Measurements from ENCODE around the gene CCT4.

Gene CCT4

DNA sequence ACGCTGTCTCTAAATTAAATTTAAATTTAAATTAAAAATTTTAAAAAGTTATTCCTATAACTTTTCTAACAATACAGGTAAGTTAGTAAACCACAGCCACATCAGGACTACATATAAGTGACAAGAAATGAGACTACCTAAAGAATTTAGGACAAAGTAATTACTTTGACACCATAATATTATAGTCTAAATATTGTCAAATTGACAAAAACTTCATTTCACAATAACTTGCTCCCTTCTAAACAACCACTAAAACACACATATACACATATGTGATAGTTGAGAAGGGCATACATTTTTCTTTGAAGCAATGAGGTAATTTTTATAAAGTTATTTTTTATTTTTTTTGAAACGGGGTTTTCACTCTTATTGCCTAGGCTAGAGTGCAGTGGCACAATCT lies 66.2 kb downstream of the CCT4 start (continued):
- TF ChIP-seq PATZ1 (CRISPR knock-in tag; IDR thresholded peaks at IDR 0.05; ENCODE audit: borderline replicate concordance): no peak
- TF ChIP-seq, protein P1, sequence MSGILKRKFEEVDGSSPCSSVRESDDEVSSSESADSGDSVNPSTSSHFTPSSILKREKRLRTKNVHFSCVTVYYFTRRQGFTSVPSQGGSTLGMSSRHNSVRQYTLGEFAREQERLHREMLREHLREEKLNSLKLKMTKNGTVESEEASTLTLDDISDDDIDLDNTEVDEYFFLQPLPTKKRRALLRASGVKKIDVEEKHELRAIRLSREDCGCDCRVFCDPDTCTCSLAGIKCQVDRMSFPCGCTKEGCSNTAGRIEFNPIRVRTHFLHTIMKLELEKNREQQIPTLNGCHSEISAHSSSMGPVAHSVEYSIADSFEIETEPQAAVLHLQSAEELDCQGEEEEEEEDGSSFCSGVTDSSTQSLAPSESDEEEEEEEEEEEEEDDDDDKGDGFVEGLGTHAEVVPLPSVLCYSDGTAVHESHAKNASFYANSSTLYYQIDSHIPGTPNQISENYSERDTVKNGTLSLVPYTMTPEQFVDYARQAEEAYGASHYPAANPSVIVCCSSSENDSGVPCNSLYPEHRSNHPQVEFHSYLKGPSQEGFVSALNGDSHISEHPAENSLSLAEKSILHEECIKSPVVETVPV (CRISPR knock-in tag; IDR thresholded peaks at IDR 0.05): no peak
- no peak for TF ChIP-seq ESRRG (CRISPR knock-in tag; IDR thresholded peaks at IDR 0.05)
- no peak for TF ChIP-seq TCF4 (CRISPR knock-in tag; IDR thresholded peaks at IDR 0.05; ENCODE audit: borderline replicate concordance)
